HG03558 (cell line): ENCODE data around the gene GNAQ.

Experiments used
- ATAC-seq: cut with Tn5 transposase; IDR thresholded peaks from one replicate; pipeline ENCODE4 v1.9.1; 2021; ENCODE audit warnings: moderate number of reproducible peaks; ENCODE audit not compliant: unreplicated experiment; ENCODE audit errors: extremely low read depth

GNAQ gene

GRCh38 chr9:78005231-78006002 is 26.2 kb downstream of the GNAQ start:
- no peak for ATAC-seq

GRCh38 chr9:78004478-78005229 is 27.0 kb downstream of the GNAQ start:
- no peak for ATAC-seq

- ATAC-seq: no peak
Measured at GRCh38 chr9:78003730-78004129, 27.9 kb downstream of the GNAQ start.

GRCh38 chr9:78001946-78002731 is 29.5 kb downstream of the GNAQ start:
- no peak for ATAC-seq

GRCh38 chr9:78000221-78000620 is 31.4 kb downstream of the GNAQ start:
- ATAC-seq: no peak

GRCh38 chr9:77999231-77999631 is 32.4 kb downstream of the GNAQ start:
- ATAC-seq: no peak

- ATAC-seq: no peak
Measured at GRCh38 chr9:77997611-77998284, 33.9 kb downstream of the GNAQ start.

- ATAC-seq: no peak
Measured at GRCh38 chr9:77996696-77997095, 34.9 kb downstream of the GNAQ start.

GRCh38 chr9:77991191-77991590 is 40.4 kb downstream of the GNAQ start:
- no peak for ATAC-seq

GRCh38 chr9:77989909-77990308 is 41.7 kb downstream of the GNAQ start:
- no peak for ATAC-seq

- no peak for ATAC-seq
Measured at GRCh38 chr9:77989458-77989857, 42.2 kb downstream of the GNAQ start.

GRCh38 chr9:77988630-77989029 is 43.0 kb downstream of the GNAQ start:
- no peak for ATAC-seq

GRCh38 chr9:77987880-77988525 is 43.6 kb downstream of the GNAQ start:
- ATAC-seq: no peak

GRCh38 chr9:77987081-77987656 is 44.4 kb downstream of the GNAQ start:
- no peak for ATAC-seq

GRCh38 chr9:77985996-77986395 is 45.6 kb downstream of the GNAQ start:
- no peak for ATAC-seq

- no peak for ATAC-seq
Measured at GRCh38 chr9:77983320-77983662, 48.3 kb downstream of the GNAQ start.

- ATAC-seq: no peak
Measured at GRCh38 chr9:77982581-77983319, 48.9 kb downstream of the GNAQ start.

GRCh38 chr9:77981907-77982306 is 49.7 kb downstream of the GNAQ start:
- ATAC-seq: no peak

GRCh38 chr9:77981332-77981731 is 50.3 kb downstream of the GNAQ start:
- ATAC-seq: no peak
